ENCODE results near the gene TCF20.

GRCh38 chr22:42285604-42286003 is 15.2 kb upstream of the TCF20 start:
- no peak for TF ChIP-seq CTCF (IDR thresholded peaks at IDR 0.05)
- no peak for TF ChIP-seq POLR2AphosphoS5 (IDR thresholded peaks at IDR 0.05)

Data from gastroesophageal sphincter (tissue), 3 donors.